Adrenal gland (tissue), 19 donors: ENCODE data around the gene IL13RA1. TPM values are rescaled to one million over a fixed set of nuclear protein-coding genes. Genes with fewer than 3 reads are reported as not detected.
A peak's percentile ranks its signal among the peaks of the same experiment; 100 is the strongest.

Source experiments
- DNase-seq, 7 donors: peaks; one replicate each; pipeline ENCODE4 v3.0.0-alpha.2; 2019 to 2020
- H3K27ac ChIP-seq, 5 donors: fragments of 200-600 bp; sonication (generic) in 4 of 5; 1 replicate in 3 of 5; 2 replicates in 2 of 5; pipeline versions ENCODE4 v1.5.1 to v1.8.0; 2016 to 2020; ENCODE audit warnings: mild to moderate bottlenecking in 1 of 5
- H3K27me3 ChIP-seq: fragments of 200-600 bp; 2 replicates; pipeline ENCODE4 v1.8.0; 2021
- H3K36me3 ChIP-seq, 2 donors: fragments of 200-600 bp; replicated peaks in 1 of 2; 1 replicate in 1 of 2; 2 replicates in 1 of 2; pipeline versions ENCODE4 v1.5.1 to v1.8.0; 2018 to 2022
- H3K4me1 ChIP-seq, 2 donors: fragments of 200-600 bp; replicated peaks in 1 of 2; 1 replicate in 1 of 2; 2 replicates in 1 of 2; pipeline versions ENCODE4 v1.5.1 to v1.8.0; 2018 to 2021
- H3K4me3 ChIP-seq, 4 donors: fragments of 200-600 bp; sonication (generic) in 3 of 4; one replicate each; pipeline ENCODE4 v1.5.1; 2016 to 2018
- H3K9me3 ChIP-seq, 3 donors: fragments of 200-600 bp; sonication (generic) in 1 of 3; replicated peaks in 1 of 3; 1 replicate in 2 of 3; 2 replicates in 1 of 3; pipeline versions ENCODE4 v1.5.1 to v1.8.0; 2016 to 2021
- CTCF ChIP-seq, 6 experiments: fragments of 450-650 bp in 4 of 6; fragments of 200-600 bp in 2 of 6; sonication (generic) in 1 of 6; IDR thresholded peaks; 1 replicate in 5 of 6; 2 replicates in 1 of 6; pipeline versions ENCODE4 v1.5.1 to v1.8.0; 2016 to 2021; ENCODE audit warnings: antibody characterized with exemption in 6 of 6, mild to moderate bottlenecking in 2 of 6, moderate library complexity in 1 of 6
- POLR2A ChIP-seq, 2 donors: fragments of 450-650 bp; IDR thresholded peaks; one replicate each; pipeline ENCODE4 v1.6.1; 2017; ENCODE audit warnings: antibody characterized with exemption in 2 of 2, mild to moderate bottlenecking in 2 of 2, moderate library complexity in 1 of 2
- WGBS, 4 donors: extraction: QIAGEN DNeasy Blood & Tissue Kit in 2 of 4; methylation state at CpG; one replicate each; pipeline versions ENCODE4 v1.1.5 to v1.1.7; 2013 to 2017; 5-methylcytosine and 5-hydroxymethylcytosine counted together
- intact Hi-C, 2 donors: fragments of 100-400 bp; cut with DNase I; formaldehyde crosslinking; loops; one replicate each; pipeline versions ENCODE4 v1.14.1 to v1.15.0; 2022 to 2023
- long read RNA-seq, 10 donors: library from polyadenylated mRNA in 3 of 10; unstranded in 2 of 10; stranded (forward) in 1 of 10; transcript quantifications; one replicate each; pipeline ENCODE4 v2.0.0 and lab custom pipeline, GENCODE V29; 2021 to 2026
- polyA plus RNA-seq, 3 donors: library from polyadenylated mRNA; stranded (reverse); fragments of 200-250 nt in 2 of 3; fragments of 350-450 nt in 1 of 3; fragmentation: Illumina TruSeq in 1 of 3; extraction: RNeasy Lipid Tissue Mini Kit (QIAGEN cat#74804) in 1 of 3; gene quantifications; one replicate each; pipeline ENCODE4 v1.2.3, GENCODE V29; 2013 to 2014
- total RNA-seq, 9 donors: library from RNA; depleted of rRNA in 4 of 9; stranded (reverse); fragments of >200 nt in 4 of 9; fragments of 120-200 nt in 1 of 9; fragmentation: NEBNext Ultra II Directional in 1 of 9; extraction: Animal tissue kit (Norgen Biotek cat#: 25700) in 1 of 9; gene quantifications; one replicate each; pipeline versions ENCODE4 v1.1.0 to v1.2.4, GENCODE V29; 2013 to 2023
- donor health status: healthy with polysubstance abuse.
- donor health status: Bipolar disorder and iron deficiency.
- donor health status: DM: yes; HTN: yes; CAD: no.
- donor health status: DM: no; HTN: no; CAD: no.
- donor health status: DM: no; HTN: no; CAD: no.
- donor health status: DM: yes; HTN: yes; CAD: no.

IL13RA1 gene
- total RNA-seq (10 to 100 TPM; 25.0 to 93.6 (median 51.7) TPM), polyA plus RNA-seq (10 to 100 TPM; 19.0 to 71.3 (median 26.2) TPM)
- long read RNA-seq, donor 1, full-length matches to known transcripts, result 4 of 4 reads
- long read RNA-seq, donor 1, partial matches to known transcripts, result 0 of 4 reads
- long read RNA-seq, donor 1, other reads (novel, unspliced or antisense), result 0 of 4 reads
- long read RNA-seq, donor 2, full-length matches to known transcripts, result 1 of 1 reads
- long read RNA-seq, donor 2, partial matches to known transcripts, result 0 of 1 reads
- long read RNA-seq, donor 2, other reads (novel, unspliced or antisense), result 0 of 1 reads
- long read RNA-seq, donor 3, full-length matches to known transcripts, result 1 of 1 reads
- long read RNA-seq, donor 3, partial matches to known transcripts, result 0 of 1 reads
- long read RNA-seq, donor 3, other reads (novel, unspliced or antisense), result 0 of 1 reads
- long read RNA-seq, donor 4, full-length matches to known transcripts, result 5 of 13 reads
- long read RNA-seq, donor 4, partial matches to known transcripts, result 4 of 13 reads
- long read RNA-seq, donor 4, other reads (novel, unspliced or antisense), result 4 of 13 reads
- long read RNA-seq, donor 5, full-length matches to known transcripts, result 116 of 142 reads
- long read RNA-seq, donor 5, partial matches to known transcripts, result 7 of 142 reads
- long read RNA-seq, donor 5, other reads (novel, unspliced or antisense), result 19 of 142 reads
- long read RNA-seq, donor 6, partial matches to known transcripts, result 3 of 6 reads
- long read RNA-seq, donor 6, other reads (novel, unspliced or antisense), result 3 of 6 reads
- long read RNA-seq, donor 7, full-length matches to known transcripts, result 1 of 1 reads
- long read RNA-seq, donor 7, partial matches to known transcripts, result 0 of 1 reads
- long read RNA-seq, donor 7, other reads (novel, unspliced or antisense), result 0 of 1 reads
- long read RNA-seq, donor 8, full-length matches to known transcripts, result 2 of 2 reads
- long read RNA-seq, donor 8, partial matches to known transcripts, result 0 of 2 reads
- long read RNA-seq, donor 8, other reads (novel, unspliced or antisense), result 0 of 2 reads
- long read RNA-seq, donor 9, full-length matches to known transcripts, result 4 of 4 reads
- long read RNA-seq, donor 9, partial matches to known transcripts, result 0 of 4 reads
- long read RNA-seq, donor 9, other reads (novel, unspliced or antisense), result 0 of 4 reads
- long read RNA-seq, donor 10, full-length matches to known transcripts, result 2 of 2 reads
- long read RNA-seq, donor 10, partial matches to known transcripts, result 0 of 2 reads
- long read RNA-seq, donor 10, other reads (novel, unspliced or antisense), result 0 of 2 reads

GRCh38 chrX:118726887-118727685 lies at the start of gene IL13RA1:
Gene IL13RA1, plus strand, starts transcription at chrX:118727606. Its CDS starts 33 bp downstream, at chrX:118727639.
- H3K4me1 ChIP-seq, result peaks cover 0 to 38% of the 10 kb centered on the region in 2 donors
- H3K4me3 ChIP-seq, result peak within 1 kb of the TSS; percentile 14 to 73 (median 28)
- no peaks in the 10 kb centered on the region for H3K9me3 ChIP-seq
- WGBS, 4 donors, result 2 to 54% (median 26%) methylated on average over 4 to 55 of the region's 56 CpGs
- no peaks in the 10 kb centered on the region for H3K36me3 ChIP-seq
- H3K27ac ChIP-seq, result peak within 1 kb of the TSS; percentile 64 to 97 (median 92)
- intact Hi-C loops, result no loop called here
- no peaks in the 10 kb centered on the region for H3K27me3 ChIP-seq
- peak; percentile 78 to 89 (median 82) for DNase-seq
- TF ChIP-seq POLR2A (IDR thresholded peaks at IDR 0.05) (peak; percentile 79 to 86), CTCF (IDR thresholded peaks at IDR 0.05) (peak in 2 of 6 experiments; percentile 5 to 11)

GRCh38 chrX:118679290-118679689 lies 48.1 kb upstream of the IL13RA1 start:
- no peaks in the 10 kb centered on the region for H3K27me3 ChIP-seq
- WGBS, 4 donors, result 63 to 100% (median 81%) methylated on average over 1 of the region's 1 CpG
- no peaks in the 10 kb centered on the region for H3K4me1 ChIP-seq
- intact Hi-C loops, result no loop called here
- TF ChIP-seq CTCF (IDR thresholded peaks at IDR 0.05), result no peak
- TF ChIP-seq POLR2A (IDR thresholded peaks at IDR 0.05), result no peak
- H3K36me3 ChIP-seq, result no peaks in the 10 kb centered on the region
- H3K27ac ChIP-seq, result no peak overlapping the region
- no peak for DNase-seq
- no peaks in the 10 kb centered on the region for H3K9me3 ChIP-seq
- no peak overlapping the region for H3K4me3 ChIP-seq

- no peaks in the 10 kb centered on the region for H3K27me3 ChIP-seq
- WGBS, 4 donors, result 41 to 48% (median 46%) methylated on average over 2 of the region's 2 CpGs
- H3K9me3 ChIP-seq, result no peaks in the 10 kb centered on the region
- TF ChIP-seq CTCF (IDR thresholded peaks at IDR 0.05) (no peak), POLR2A (IDR thresholded peaks at IDR 0.05) (no peak)
- no peak overlapping the region for H3K27ac ChIP-seq
- H3K4me1 ChIP-seq, result no peaks in the 10 kb centered on the region
- H3K4me3 ChIP-seq, result no peak overlapping the region
- no peak for DNase-seq
- intact Hi-C loops, result no loop called here
- H3K36me3 ChIP-seq, result no peaks in the 10 kb centered on the region
These were observed 45.0 kb upstream of the IL13RA1 start for GRCh38 chrX:118682258-118683014.
